Measurements from ENCODE around the gene KBTBD7. TPM values are rescaled to one million over a fixed set of nuclear protein-coding genes. Genes with fewer than 3 reads are reported as not detected.

Gene KBTBD7
- total and polyA plus RNA-seq, 2 of the 8 experiments (the other 6 are each of a cell fraction or from before 2014, with no cell fraction given) = 10.2 to 17.4 TPM

- Histone ChIP-seq H2BK15ac (ENCODE audit: low read length) (no peak overlapping the region), H3K23me2 (ENCODE audit: low read depth, low read length) (no peaks in the 10 kb centered on the region; the same call in 1 of the 2 replicates), H3K79me1 (ENCODE audit: low read depth, low read length) (no peaks in the 10 kb centered on the region), H3K4ac (replicated peaks; ENCODE audit: insufficient read length, low read depth, low read length) (no peak overlapping the region), H2BK5ac (ENCODE audit: low read depth, low read length) (no peak overlapping the region), H3K4me1 (replicated peaks in 1 of 4; ENCODE audit: control insufficient read depth in 3 of 4, insufficient read depth in 4 of 4, low read length in 3 of 4) (no peaks in the 10 kb centered on the region), H4K91ac (replicated peaks; ENCODE audit: insufficient read length, low read length) (no peak overlapping the region), H3K36me3 (ENCODE audit: control insufficient read depth in 2 of 4, insufficient read depth in 4 of 4, low read length in 3 of 4) (no peaks in the 10 kb centered on the region), H2BK20ac (ENCODE audit: low read length) (no peak overlapping the region), H3K23ac (ENCODE audit: insufficient read length) (no peak overlapping the region), H3K56ac (replicated peaks; ENCODE audit: insufficient read length, low read depth, low read length) (no peak overlapping the region), H3K27ac (ENCODE audit: low read depth, low read length) (no peak overlapping the region), H3K14ac (ENCODE audit: insufficient read length) (no peak overlapping the region), H3K27me3 (replicated peaks in 1 of 4; ENCODE audit: control insufficient read depth in 3 of 4, extremely low read depth in 1 of 4, insufficient read depth in 3 of 4, low read length in 3 of 4) (no peaks in the 10 kb centered on the region), H3K9me3 (ENCODE audit: insufficient read depth in 2 of 2, low read depth in 1 of 2, low read length in 1 of 2) (no peaks in the 10 kb centered on the region), H3K9ac (replicated peaks in 1 of 4; ENCODE audit: extremely low read depth in 1 of 4, low read depth in 3 of 4, low read length in 3 of 4) (no peak overlapping the region), H4K20me1 (replicated peaks in 1 of 2; ENCODE audit: control insufficient read depth in 1 of 2, insufficient read depth in 2 of 2, low read length in 2 of 2) (no peaks in the 10 kb centered on the region), H3K4me2 (ENCODE audit: insufficient read depth in 1 of 2, low read depth in 2 of 2, low read length in 2 of 2) (no peak overlapping the region), H2BK12ac (ENCODE audit: low read depth, low read length) (no peak overlapping the region), H3K18ac (ENCODE audit: extremely low read depth, low read length) (no peak overlapping the region), H3K79me2 (ENCODE audit: control insufficient read depth in 1 of 2, insufficient read depth in 2 of 2, low read length in 2 of 2) (no peaks in the 10 kb centered on the region), H2AFZ (ENCODE audit: low read length) (no peak overlapping the region), H2BK120ac (replicated peaks; ENCODE audit: low read depth, low read length) (no peak overlapping the region), H3K4me3 (ENCODE audit: extremely low read depth in 1 of 4, insufficient read depth in 2 of 4, low read depth in 3 of 4, low read length in 4 of 4) (no peak overlapping the region), H2AK5ac (ENCODE audit: low read depth, low read length) (no peak overlapping the region), H4K8ac (ENCODE audit: extremely low read depth, insufficient read depth, low read length) (no peak overlapping the region), H4K5ac (ENCODE audit: insufficient read length, low read depth, low read length) (no peak overlapping the region)
- CTCF ChIA-PET (ENCODE audit: partially characterized antibody) = interaction anchor here (0.8 to 2.0 kb wide), 3 partner anchors 10 to 177 kb away, joined by 4 to 9 read pairs (median 4); no protein-coding TSS in a partner anchor
- POLR2A ChIA-PET (ENCODE audit: partially characterized antibody) = interaction anchor here (0.6 kb wide), 1 partner anchor 15 kb away, joined by 3 read pairs; no protein-coding TSS in a partner anchor
- WGBS, 2 experiments (ENCODE audit: extremely low coverage in 1 of 2, insufficient coverage in 1 of 2, insufficient read length in 1 of 2, insufficient replicate concordance in 2 of 2, low coverage in 1 of 2, low lambda C conversion rate in 2 of 2, missing lambda C conversion rate in 1 of 2) = 87 to 100% methylated on average over 1 to 4 of the region's 4 CpGs
- FAIRE-seq = no peak
- DNase-seq (ENCODE audit: low read depth in 1 of 2, low spot score in 2 of 2) = no peak
- TF ChIP-seq SUZ12 (IDR thresholded peaks at IDR 0.05; ENCODE audit: low read length) (no peak), ATF2 (IDR thresholded peaks at IDR 0.05; ENCODE audit: low read length) (no peak), EZH2 (IDR thresholded peaks at IDR 0.05; ENCODE audit: low read depth, low read length, severe bottlenecking) (no peak), BRCA1 (IDR thresholded peaks at IDR 0.05; ENCODE audit: low read depth, low read length) (no peak)
Observed at GRCh38 chr13:41232578-41233480, 38.5 kb upstream of the KBTBD7 start.
